Suppressor macrophage treated with lipopolysaccharide for 1 hour (primary cell): ENCODE results near the gene RAET1L.
"Not testable (repeated sequence)": the region's sequence is repeated elsewhere in the genome, so short reads cannot be mapped to it uniquely, and the experiment has no call there.

Source experiments
- DNase-seq, 3 donors: peaks; one replicate each; pipeline ENCODE4 v3.0.0-alpha.2; 2020 to 2022

Gene RAET1L

DNA sequence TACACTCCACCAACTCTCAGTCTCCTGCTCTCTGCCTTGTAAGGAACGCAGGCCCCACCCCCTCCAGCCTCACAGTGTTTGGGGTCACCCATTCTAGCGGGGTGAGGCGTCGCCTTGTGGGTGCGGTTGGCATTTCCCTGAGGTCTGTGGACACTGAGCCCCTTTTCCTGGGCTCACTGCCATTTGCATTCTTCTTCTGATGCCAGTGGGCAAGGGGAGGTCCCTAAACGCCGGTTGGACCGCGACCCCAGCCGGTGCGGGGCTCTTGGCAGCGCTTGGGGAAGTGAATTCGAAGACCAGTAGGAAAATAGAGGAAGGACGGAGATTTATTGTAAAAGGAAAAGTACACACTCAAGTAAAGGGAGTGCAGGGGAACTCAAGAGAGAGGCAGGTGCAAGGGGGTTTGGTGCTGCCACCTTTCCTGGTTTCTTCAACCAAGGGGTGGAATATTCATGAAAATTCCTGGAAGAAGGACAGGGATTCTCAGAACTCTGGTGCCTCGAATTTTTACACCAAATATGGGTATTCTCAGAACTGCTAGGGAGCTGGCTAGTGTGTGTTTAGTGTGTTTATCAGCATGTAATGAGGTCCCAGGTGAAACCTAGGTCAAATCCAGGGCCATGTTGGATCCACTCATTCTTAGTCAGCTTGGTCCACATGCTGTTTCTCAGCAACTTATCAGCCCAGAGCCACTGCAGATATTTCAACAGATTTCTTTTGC is 9.9 kb downstream of the RAET1L start:
- DNase-seq = not testable (repeated sequence)

DNA sequence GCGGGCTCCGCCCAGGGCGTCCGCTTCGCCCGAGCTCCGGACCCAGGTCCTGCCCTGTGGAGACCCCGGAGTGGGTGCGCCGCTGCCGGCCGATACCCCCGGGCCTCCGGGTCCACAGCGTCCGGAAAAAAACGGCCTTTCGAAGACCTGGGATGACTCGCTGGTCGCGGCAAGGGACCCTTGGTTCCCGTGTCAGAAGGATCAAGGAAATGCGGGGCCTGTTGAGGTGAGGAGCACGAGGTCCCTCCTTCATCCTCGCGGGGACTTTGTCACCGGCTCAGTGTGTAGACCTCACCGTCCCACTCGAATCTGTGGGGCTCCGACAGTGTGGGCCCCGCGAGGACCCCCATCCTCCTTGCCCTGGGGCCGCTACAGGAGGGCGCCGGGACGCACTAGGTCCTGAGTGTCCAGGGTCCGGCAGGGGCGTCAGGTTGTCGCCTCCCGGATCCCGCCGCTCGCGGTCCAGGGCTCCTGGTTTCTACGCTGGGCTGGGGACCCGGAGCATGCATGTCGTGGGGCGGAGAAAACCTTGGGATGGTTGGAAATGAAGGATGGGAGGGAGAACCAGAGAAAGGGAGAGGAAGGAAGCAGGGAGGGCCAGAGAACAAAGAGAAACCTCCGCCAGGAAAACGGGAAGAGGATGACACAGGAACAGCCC is 10.6 kb downstream of the RAET1L start:
- DNase-seq = not testable (repeated sequence)

DNA sequence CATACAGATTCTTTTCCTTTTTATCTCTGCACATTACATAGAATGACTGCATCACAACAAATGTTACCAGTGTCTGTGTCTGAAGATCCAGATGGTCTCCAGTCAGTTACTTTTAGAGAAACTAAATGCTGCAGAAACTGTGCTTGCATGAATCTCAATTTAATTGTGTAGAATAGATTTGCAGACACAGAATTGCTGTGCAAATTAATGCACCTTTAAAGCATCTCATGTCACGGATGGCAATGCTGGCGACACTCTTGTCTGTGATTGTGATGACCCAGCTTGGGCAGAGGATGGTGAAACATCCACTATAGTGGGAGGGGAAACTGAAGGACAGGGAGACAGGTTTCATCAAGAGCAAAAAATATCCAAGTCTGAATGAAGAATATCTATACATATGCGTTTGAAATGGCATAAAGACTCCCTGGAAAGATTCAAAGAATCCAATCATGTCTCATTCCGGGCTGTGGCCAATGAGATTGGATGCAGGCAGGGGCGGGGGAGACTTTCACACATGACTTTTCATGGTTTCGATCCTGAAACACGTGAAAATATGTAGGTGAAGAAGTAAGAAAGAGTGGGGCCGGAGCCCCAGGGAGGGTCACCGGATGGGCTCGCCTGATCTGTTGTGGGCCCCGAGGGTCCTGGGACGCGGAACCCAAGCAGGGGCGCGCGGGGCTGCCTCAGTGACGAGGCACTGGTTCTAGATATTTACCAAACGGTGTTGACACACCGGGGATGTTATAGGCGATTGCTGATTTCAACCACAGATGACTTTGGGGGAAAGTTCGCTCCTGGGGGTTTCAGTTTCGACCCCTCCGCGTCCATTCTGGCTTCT is 11.3 kb downstream of the RAET1L start:
- DNase-seq = not testable (repeated sequence)

DNA sequence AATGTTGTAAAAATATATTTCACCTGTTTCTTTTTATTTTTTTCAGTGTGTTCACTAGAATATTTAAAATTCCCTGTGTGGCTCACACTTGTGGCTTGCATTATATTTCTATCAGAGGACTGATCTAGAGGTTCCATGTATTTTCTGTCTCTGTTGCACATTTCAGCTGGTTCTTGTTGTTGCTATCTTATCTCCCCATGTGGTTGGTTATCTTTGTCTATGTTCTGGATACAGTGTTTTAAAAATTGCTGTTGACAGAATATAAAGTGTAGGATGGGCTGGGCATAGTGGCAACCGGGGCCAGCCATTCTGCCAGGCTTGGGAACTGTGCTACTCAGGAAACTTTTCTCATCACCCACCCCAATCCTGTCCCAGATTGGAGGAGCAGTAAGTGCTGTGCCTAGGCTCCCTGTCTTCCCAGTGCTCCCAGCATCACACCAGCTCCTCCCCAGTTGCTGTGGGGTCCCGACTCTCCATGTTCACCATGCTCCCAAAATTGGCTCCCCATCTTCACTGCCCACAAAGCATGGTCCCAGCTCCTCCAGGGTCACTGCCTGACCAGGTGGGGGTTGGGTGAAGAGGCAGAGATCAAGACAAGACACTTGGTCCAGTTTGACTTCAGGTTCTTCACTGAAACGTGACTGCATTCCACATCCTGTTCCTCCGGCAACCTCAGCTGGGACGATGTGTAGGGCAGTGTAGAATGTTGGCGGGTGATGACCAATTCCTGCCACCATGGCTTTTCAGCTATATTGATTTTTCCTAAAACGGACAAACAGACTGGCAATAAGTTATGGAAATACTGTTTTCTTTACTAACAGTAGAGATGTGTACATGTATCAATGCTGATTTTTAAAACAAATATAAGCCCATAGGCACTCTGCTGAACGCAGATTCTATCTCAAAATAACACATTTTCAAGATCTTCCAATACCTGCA is 12.2 kb downstream of the RAET1L start:
- not testable (repeated sequence) for DNase-seq

DNA sequence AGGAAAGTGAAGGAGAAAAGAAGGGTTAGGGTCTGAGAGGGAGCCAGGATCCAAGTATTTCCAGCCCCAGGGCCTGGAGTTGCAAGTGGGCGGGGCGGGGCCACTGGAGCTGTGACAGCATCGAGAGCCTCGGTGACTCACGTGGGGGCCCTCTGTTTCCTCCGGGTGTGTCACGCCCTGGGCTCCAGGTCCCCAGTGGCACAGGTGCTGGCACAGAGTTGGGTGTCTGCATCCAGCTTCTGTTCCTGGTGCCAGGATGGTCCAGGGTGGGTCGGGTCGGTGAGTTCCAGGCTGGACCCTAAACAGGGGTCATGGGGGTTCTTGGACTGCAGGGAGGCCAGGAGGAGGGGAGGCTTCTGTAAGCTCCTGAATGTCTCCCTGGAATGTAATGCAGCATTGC is 16.7 kb downstream of the RAET1L start:
- DNase-seq = peak in 2 of 3 donors; percentile 20 to 39

DNA sequence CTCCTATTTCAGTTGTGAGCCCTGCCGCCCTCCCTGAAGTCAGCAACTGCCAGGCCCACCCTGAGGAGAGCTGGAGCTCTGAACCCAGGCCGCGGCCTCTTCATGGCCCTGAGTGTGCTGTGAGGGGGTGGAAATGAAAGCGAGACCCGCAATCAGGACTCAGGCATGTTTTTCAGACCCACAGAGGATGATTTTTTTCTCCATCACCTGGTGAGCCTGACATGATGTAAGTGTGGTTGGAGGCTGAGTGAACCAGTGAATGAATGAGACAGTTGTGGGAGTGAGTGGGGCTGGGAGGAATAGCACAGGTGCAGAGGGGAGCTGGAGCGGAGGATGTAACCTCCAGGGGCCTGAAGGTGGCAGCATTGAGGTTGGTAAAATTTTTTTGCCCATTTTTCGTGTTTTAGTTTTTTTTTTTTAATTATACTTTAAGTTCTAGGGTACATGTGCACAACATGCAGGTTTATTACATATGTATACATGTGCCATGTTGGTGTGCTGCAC is 18.3 kb downstream of the RAET1L start:
- DNase-seq = peak in 1 of 3 donors; percentile 37

DNA sequence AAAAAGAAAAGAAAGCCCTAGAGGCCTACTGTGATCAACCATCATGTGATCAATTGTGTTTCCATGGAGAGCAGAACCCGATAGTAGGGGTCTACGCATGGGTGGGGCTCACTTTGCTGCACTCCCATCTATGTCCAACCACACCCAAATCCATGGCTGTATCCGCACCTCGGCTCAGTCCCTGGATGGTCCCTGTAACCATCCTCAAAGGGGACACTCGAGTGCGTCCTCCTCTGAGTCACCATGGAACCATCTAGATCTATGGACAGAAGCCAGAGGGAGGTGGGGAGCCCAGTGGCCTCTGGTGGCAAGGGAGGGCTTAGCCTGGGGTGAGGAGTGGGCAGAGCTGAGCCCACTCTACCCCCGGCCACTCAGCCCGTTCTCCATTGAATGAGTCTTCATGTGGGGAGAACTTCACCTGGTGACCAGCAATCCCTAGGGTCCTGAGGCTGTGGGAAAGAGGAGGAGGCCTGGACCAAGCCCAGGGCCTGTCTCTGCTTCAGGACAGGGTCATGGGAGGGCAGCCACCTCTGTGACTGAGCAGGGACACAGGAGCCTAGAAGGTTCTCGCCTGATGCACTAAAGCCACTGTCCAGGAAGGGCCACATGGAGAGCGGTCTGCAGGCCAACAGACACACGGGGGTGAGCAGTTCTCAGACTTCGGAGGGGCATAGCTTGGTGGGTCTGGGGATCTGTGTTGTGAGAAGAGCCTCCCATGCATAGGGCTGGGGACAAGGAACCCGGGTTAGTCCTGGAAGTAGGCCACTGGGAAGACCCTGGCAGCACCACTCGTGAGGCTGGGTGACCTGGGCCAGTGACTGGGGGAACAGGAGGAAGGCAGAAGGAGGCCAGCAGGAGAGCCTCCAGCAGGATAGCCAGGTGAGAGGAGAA is 19.3 kb downstream of the RAET1L start:
- DNase-seq = no peak

DNA sequence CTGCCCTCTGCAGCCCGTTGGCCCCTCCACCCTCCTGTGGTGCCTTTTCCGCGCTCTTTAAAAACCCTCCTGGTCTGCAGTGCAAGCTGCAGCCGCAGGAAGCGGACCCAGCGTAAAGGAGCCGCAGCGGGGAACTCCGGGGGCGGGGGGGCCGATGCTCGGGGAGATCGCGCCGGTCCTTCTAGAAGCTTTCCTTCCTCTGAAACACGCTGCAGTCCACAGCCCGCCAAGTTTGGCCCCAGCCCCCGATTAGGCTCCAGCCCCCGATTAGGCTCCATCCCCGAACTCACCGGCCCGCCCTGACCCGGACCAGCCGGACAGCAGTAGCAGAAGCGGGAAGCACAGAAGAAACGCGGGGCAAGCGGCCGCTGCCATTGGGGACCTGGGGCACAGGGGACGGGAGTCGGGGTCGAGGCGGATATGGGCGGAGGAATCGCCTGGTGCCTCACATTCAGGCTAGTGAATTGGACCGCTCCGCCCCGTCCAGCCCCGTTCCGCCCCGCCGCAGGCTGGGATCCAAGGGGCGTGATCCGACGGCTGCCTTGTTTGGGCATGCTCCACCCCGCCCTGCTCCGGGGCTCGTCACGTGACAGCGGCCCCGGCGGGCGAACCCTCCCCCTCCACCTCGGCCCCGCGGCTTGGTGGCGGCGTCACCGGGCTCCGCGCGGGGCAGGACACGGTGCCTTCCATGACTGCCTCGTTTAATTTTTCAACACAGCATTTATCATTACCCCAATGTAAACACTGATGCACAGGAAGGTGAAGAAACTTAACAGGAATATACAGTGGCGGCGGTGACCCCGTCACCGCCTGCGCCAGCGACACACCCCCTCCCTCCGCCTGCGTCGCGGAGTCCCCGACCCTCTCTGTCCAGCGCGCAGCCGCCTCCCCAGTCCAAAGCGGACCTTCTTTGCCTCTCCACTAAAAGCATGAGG is 20.3 kb downstream of the RAET1L start:
- DNase-seq = peak; percentile 86 to 95 (median 93)

DNA sequence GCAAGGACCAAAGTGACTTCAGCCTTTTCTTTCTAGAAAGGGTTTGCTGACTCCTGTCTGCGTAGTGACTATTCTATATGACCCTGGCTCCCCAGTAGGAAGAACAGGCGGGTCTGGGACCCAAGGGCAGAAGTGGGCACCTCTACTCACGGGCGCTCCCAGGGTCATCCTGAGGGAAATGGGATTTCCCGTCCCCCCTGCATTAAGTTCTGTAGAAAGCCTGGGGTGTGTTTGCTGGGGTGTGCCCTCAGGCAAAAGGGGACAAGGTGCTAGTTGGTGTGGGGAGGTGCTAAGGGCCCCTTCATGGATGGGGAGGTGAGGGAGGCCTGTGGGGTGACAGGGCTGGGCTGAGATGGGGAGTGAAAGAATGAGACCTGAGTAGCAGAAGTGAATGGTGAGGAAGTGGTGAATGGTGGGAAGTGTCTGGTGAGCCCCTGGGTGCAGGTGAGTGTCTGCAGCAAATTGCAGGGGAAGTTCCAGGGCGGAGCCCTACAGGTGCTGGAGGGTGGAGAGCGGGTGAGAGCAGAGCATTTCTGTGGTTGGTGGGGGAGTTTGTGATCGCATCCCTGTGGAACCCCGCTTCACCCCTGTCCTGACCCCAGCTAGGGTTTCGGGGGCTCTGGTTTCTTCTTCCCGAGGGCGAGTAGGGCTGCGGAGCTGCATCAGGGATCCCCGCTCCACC is 21.1 kb downstream of the RAET1L start:
- no peak for DNase-seq

DNA sequence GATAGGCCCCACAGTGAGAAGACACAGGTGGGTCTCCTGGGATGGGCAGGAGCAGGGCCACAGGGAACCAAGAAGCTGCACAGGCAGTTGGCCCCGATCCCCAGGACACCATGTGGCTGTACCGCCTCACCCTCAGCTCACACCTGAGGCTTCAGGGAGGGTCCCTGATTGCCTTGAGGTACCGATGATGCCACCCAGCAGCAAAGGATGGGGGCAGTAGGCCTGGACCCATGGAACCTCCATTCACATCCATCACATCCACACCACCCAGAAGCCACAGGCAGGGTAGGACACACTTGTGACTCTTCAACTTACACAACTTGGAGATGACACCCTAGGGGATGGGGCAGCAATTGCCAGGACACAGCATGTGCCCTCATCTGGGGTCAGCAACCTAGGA is 21.7 kb downstream of the RAET1L start:
- not testable (repeated sequence) for DNase-seq

DNA sequence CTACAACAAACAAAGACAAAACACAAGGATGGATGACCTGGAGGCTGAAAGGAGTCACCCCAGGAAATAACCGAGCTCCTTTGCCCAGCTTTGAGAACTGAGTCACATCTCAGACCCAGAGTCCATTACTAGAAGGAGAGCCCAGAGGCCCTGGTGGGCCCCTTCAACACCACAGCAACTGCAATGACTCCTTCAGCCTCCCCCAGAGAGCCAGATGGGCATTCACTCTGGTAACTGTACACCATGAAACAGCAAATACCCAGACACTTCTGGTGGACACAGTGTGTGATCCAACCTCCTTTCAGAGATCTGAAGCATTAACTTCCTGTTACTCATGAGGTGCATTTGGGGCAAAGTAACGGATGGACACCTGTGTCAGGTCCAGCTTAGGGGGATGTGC is 22.6 kb downstream of the RAET1L start:
- DNase-seq = no peak

DNA sequence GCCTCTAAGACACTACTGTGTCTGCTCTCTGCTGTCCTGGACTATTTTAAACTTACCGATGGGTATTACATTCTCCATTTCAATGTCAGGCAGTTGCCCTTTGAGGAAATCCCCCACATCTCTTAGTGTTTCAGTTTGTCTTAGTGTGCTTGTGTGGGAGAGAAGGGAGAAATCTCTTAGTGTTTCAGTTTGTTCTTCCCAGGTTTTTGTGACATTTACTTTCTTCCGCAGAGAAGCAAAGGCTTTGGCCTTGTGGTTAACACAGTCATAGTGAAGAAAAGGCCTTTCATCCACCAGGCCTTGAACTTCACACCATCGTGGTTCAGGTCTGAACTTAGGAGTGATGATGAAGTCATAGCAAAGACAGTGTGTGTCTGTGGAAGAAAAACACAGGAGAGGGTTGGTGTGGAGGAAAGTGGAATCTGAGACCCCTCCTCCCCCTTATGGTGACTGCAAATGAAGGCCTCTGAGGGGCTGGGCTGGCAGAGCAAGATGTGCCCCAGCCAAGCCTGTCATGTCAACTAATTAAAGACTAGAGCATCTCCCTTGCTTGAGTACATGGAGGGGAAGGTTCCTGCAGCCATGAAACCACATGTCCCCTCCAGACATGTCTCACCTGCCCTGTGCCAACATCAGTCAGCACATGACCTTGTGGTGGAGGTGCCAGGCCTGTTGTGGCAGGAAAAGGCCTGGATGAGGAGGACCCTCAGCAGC is 23.9 kb downstream of the RAET1L start:
- DNase-seq = no peak

DNA sequence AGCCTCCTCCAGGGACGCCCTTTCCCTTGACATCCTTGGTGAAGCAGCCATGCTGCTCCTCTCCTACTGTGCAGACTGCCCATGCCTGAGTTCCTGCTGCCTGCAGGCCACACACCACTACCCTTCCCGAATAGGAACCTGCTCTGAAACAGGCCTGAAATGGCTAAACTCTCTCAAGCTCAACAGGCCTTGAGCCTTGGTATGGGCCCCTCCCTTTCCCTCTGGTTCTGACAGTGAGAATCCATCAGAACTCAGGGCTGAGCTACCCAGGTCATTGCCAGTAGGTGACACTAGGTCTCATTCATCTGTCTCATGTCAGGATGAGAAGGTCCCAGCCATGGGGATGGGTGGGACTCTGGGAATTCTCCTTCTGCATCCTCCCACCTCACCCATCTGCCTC is 25.7 kb downstream of the RAET1L start:
- DNase-seq = no peak

DNA sequence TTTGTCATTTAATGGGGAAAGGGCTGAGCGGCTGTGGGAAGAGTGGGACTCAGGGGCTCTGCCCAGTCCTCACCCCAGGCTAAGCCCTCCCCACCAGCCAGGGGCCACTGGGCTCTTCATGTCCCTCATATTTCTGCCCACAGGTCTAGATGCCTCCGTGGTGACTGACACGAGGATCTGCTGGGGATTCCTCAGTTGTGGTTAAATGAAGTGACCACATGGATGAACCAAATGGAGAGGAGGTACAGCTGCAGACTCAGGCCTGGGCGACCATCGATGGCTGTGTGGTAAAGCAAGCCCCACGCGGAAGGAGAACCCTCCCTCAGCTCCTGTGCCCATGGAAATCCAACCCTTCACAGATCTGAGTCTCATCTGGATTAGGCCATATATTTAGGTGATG is 29.4 kb downstream of the RAET1L start:
- no peak for DNase-seq

DNA sequence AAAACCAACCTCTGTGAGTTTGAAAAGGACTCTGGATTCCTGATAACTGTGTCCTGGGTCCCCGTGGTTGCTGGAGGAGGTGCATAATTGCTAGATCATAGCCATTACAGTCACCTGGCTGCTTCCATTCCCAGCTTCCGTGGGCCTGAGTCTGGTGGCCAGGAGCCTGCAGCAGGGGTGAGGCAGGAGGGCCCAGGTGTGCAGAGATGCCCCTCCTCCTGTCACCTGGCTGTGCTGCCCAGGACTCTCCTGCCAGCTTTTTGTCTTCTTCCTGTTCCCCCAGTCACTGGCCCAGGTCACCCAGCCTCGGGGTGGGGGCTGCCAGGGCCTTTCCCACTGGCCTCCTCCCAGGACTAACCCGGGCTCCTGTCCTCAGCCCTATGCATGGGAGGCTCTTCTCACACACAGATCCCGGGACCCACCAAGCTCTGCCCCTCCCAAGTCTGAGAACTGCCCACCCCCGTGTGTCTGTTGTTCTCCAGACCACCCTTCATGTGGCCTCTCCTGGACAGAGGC is 30.0 kb downstream of the RAET1L start:
- DNase-seq = no peak

DNA sequence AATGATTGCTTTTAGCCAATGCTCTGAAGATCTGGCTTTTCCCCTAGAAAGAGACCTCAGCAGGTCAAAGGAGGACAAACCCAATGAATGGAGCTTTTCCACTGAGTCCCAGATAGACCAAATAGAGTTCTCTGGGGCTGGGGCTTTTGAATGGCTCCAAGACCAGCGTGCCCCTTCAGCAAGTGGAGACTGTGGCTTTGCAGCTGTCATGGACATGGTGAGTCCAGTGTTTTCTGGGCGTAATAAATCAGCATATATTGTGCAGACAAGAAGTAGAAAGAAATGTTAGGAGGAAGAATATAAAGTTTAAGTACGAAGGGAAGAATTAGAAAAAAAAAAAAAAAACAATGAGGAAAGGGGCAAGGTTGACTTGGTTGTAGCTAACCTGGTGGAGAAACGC is 33.5 kb downstream of the RAET1L start:
- DNase-seq = no peak

DNA sequence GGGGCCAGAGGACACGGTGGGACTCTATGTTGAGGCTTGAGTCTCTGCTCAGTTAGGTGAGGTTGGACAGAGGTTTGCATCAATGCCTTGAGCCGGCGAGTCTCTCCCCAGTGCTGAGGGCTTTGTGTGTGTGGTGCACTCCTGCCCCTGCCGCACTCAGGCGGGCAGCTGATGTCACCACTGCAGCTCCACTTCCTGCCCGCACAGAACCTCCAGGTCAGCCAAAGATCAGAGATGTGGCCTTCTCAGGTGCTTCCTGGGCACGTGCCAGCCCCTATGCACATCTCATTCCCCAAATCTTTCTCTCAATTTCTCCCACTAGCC is 33.9 kb downstream of the RAET1L start:
- not testable (repeated sequence) for DNase-seq

DNA sequence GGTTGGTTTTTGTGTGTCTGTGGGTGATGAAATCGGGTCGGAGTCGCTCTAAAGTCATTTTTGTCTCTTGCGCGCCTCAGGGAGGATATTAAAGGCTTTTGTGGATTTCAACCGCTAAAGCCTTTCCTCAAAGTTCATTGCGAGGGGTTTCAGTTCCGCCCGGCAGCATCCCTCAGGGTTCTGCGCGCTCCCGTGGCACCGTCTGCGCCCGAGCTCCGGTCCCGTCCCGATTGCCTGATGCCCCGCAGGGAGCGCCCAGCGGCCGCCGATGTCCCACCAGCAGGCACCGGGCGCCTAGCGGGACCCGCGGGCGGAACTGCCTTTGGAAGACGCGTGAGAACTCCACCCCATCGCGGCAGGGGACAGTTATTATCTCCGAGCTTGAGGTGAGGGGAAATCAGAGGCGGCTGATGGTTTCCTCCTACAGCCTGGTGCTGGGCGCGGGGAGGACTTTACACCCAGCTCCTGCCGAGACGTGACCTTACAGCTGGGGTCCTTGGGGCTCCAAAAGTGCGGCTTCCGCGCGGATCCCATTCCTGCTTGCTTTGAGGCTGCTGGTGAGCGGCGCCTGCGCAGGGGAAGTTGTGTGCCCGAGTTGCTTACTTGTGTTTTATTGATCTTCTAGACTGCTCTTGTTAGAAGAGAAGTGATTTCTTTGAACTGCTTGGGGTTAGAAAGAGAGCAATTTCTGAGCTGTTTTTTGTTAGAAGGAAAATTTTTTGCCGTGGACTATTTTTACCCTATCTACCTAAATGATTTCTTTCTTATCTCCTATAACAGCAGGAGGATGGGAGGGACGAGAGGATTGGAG is 34.5 kb downstream of the RAET1L start:
- peak; percentile 19 to 33 (median 20) for DNase-seq
